ES-I3 (cell line): Measurements from ENCODE around the gene DOCK10.

Experiments
- H3K36me3 ChIP-seq: 2 replicates; pipeline ENCODE4 v1.6.1; 2013; ENCODE audit warnings: mild to moderate bottlenecking, low read length, control low read depth, moderate library complexity; ENCODE audit not compliant: insufficient read depth
- H3K4me1 ChIP-seq: 2 replicates; pipeline ENCODE4 v1.6.1; 2013; ENCODE audit warnings: mild to moderate bottlenecking, control low read depth, low read length; ENCODE audit not compliant: insufficient read depth
- H3K9ac ChIP-seq: 2 replicates; pipeline ENCODE4 v1.6.1; 2013; ENCODE audit warnings: low read depth, mild to moderate bottlenecking, low read length, moderate library complexity
- H3K9me3 ChIP-seq: 2 replicates; pipeline ENCODE4 v1.6.1; 2013; ENCODE audit warnings: mild to moderate bottlenecking, low read length, moderate library complexity; ENCODE audit not compliant: control insufficient read depth, insufficient read depth

The DOCK10 gene

DNA sequence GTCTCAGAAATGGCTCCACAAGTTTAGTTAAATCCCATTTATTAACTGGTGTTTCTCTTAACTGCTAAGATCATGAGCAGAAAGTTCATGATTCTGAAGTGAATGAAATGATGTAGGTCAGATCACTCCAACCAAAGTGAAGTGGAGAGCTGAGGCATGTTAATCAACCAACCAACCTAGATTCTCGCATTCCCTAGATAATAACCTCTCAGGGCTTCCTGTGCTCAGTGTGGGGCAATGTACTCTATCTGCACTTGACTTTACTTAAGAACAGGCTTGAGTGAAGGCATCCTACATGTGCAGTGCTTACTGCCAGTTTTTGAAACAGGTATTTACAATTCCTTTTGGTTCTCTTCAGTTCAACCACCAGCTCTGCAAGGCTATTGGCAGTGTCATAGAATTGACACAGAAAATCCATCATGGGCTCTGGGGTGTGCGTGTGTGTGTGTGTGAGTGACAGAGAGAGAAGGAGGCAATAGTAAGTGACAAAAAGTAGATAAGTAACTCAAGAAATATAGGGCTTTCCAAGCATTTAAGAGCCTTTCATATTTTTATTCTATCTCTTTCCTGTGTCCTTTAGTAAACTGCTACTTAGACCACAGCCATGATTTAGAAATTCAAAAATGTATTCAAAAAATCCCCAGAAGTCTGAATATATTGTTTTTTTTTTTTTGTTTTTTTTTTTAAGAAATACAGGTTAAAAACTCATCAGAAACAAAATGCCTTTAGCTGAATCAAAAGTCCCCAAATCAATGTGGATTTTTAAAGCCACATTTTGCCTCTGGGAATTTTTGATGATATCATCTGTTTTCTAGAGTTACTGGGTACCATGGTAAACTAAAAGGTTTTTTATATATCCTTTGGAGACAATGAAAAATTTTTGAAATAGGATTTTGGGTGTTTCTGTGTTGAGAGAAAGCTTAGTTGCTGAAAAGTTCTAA is 28.6 kb downstream of the DOCK10 start:
- Histone ChIP-seq H3K4me1 (peaks cover 5% of the 10 kb centered on the region; the same call in 1 of the 2 replicates), H3K9me3 (no peaks in the 10 kb centered on the region), H3K9ac (no peak overlapping the region), H3K36me3 (no peaks in the 10 kb centered on the region)

DNA sequence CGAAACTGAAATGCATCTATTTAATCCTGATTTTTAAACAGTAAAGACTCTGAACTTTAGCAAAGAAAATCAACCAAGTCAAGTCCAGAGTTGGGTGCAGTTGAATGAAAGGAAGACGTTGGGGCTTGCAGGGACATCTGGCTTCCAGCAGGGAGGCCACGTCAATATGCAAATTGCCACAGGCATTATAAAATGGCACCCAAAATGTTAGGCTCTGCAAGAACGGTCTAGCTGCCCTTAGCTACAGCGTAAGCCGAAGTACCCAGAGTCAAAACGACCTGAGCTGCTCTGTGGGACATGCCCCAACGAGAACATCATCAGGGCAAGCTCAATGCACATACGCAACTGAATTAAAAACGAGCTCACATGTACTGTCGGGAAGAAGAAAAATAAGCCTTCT is 30.7 kb downstream of the DOCK10 start:
- no peaks in the 10 kb centered on the region for H3K36me3 ChIP-seq
- H3K9ac ChIP-seq = no peak overlapping the region
- H3K4me1 ChIP-seq = peaks cover 5% of the 10 kb centered on the region; the same call in 1 of the 2 replicates
- no peaks in the 10 kb centered on the region for H3K9me3 ChIP-seq

DNA sequence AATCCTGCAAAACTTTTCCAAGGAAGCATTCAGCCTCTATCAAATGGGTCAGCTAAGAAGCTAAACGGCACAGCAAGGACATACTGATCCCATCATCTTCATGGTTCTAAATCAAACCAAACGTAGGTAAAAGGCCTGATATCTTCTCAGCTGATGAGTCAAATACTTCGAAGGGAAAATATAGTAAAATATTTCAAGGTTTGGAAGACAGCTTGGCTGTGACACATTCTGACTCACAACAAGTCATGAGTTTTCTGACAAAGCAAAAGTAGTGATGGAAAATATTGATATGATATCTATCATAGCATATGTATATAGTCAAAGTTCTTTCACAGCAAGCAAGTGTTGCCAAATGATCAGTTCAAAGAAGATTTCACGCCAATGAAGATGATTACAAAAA is 31.5 kb downstream of the DOCK10 start:
- no peaks in the 10 kb centered on the region for H3K9me3 ChIP-seq
- no peak overlapping the region for H3K9ac ChIP-seq
- peaks cover 5% of the 10 kb centered on the region; the same call in 1 of the 2 replicates for H3K4me1 ChIP-seq
- no peaks in the 10 kb centered on the region for H3K36me3 ChIP-seq

DNA sequence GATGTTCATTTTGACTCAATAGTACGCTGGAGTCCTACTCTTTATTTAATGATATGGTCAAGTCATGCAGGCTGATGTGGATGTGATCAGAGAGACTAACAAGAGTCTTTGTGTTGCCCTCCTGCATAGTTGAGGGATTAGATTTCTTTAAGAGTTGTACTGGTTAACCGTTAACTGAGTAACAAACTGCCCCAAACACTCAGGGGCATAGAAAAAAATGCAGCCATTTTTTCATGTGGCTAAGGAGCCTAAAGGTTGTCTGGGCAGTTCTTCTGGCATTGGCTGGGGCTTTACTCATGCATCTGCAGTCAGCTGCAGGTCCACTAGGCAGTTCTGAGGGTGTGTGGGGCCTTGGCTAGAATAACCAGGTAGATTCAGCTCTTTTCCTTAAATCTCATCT is 32.5 kb downstream of the DOCK10 start:
- no peak overlapping the region for H3K9ac ChIP-seq
- H3K4me1 ChIP-seq = peaks cover 5% of the 10 kb centered on the region; the same call in 1 of the 2 replicates
- no peaks in the 10 kb centered on the region for H3K9me3 ChIP-seq
- H3K36me3 ChIP-seq = no peaks in the 10 kb centered on the region

- no peaks in the 10 kb centered on the region for H3K36me3 ChIP-seq
- H3K9ac ChIP-seq = no peak overlapping the region
- H3K4me1 ChIP-seq = peaks cover 5% of the 10 kb centered on the region; the same call in 1 of the 2 replicates
Measured at GRCh38 chr2:225008935-225009334, 33.3 kb downstream of the DOCK10 start.

DNA sequence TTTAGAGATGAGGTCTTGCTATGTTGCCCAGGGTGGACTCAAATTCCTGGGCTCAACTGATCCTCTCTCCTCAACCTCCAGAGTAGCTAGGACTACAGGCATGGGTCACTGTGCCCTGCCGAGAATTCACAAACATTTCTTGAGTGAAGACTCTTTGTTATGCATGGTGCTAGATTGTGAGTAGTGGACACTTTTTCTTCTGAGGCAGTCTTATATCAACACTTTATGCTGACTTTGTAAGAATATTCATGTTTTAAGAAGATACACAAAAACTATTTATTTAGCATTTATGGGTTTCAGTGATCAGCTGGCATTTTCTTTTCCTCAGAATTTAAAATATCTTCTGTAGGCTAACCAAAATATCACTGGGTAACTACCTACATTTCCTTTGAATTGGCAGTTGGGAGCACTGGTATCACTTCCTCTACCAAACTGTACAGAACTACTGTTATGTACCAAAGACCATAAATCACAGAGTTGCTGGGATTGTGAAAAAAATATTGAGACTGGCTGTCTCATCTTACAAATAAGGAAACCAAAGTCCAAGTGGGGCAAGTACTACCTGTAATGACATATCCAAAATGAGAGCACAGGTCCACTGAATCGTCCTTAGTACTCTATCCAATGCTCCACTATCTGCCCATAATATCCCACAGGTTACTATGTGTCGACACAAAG is 34.0 kb downstream of the DOCK10 start:
- Histone ChIP-seq H3K36me3 (no peaks in the 10 kb centered on the region), H3K9ac (no peak overlapping the region), H3K9me3 (no peaks in the 10 kb centered on the region), H3K4me1 (peaks cover 5% of the 10 kb centered on the region; the same call in 1 of the 2 replicates)

More at GRCh38 chr2:225008935-225009334, 33.3 kb downstream of the DOCK10 start:
- H3K9me3 ChIP-seq = no peaks in the 10 kb centered on the region

DNA sequence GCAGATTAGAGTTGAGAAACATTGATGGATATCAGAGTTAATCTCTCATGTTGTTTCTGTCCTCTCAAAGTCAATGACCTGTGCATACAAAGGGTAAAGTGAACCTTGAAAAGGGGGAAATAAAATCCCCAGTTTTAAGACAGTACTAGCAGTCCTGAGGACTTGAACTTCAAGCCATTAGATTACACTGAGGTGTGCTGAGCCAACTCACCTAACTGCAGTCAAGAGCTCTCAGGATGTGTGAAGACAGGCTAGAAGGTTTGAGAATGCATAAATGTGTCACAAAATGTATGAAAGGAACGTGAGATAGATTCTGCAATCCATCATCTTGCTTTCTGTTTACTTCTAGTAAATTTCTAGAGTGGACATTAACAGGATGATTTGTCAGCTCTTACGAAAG is 35.5 kb downstream of the DOCK10 start:
- H3K36me3 ChIP-seq = no peaks in the 10 kb centered on the region
- peaks cover 5% of the 10 kb centered on the region; the same call in 1 of the 2 replicates for H3K4me1 ChIP-seq
- H3K9ac ChIP-seq = no peak overlapping the region
- H3K9me3 ChIP-seq = no peaks in the 10 kb centered on the region

GRCh38 chr2:225004597-225004996 is 37.7 kb downstream of the DOCK10 start:
- Histone ChIP-seq H3K9me3 (no peaks in the 10 kb centered on the region), H3K9ac (no peak overlapping the region), H3K4me1 (peaks cover 1% of the 10 kb centered on the region; the same call in 1 of the 2 replicates), H3K36me3 (no peaks in the 10 kb centered on the region)

DNA sequence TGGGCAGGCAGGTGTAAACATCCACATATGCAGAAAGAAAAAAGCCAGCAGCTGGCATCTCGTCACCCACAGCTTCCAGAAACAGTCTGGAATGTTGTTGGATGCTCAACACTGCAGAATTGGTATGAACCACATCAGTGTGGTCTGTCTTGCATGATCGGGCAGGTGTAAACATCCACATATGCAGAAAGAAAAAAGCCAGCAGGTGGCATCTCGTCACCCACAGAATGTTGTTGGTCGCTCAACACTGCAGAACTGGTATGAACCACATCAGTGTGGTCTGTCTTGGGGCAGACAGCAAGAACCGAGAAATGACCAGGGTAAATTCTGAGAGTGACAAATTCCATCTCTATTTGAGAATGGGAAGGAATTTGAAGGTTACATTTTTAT is 39.6 kb downstream of the DOCK10 start:
- Histone ChIP-seq H3K9me3 (no peaks in the 10 kb centered on the region), H3K9ac (no peak overlapping the region), H3K36me3 (no peaks in the 10 kb centered on the region), H3K4me1 (no peaks in the 10 kb centered on the region)

DNA sequence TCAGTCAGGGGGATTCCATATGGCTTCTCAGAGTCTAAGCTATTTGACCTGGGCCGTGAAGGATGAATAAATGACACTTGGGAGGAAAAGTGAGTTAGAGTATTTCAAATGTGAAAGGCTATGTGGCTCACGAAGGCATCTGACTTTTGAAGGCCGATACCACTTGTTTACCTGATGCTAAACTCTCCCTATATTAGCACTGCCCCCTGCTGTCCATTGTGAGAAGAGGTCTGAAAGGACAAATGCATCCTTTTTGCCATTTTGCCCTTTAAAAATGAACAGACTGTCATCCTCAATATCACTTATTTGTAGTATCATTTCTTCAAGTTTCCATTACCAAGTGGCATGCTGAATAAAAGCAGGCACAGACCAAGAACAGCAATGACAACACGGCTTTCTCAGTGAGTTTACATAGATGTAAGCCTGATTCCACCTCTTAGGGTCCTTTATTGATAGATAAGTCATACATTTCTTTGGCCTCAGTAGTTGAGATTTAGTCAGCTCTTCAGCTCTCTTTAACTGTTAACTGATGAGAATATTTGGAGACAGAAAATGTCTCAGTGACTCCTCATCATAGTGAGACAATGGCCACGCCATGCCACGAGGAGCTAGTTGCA is 40.1 kb downstream of the DOCK10 start:
- H3K9ac ChIP-seq = no peak overlapping the region
- no peaks in the 10 kb centered on the region for H3K36me3 ChIP-seq
- no peaks in the 10 kb centered on the region for H3K9me3 ChIP-seq
- no peaks in the 10 kb centered on the region for H3K4me1 ChIP-seq

GRCh38 chr2:224999754-225000153 is 42.5 kb downstream of the DOCK10 start:
- Histone ChIP-seq H3K9ac (no peak overlapping the region), H3K9me3 (no peaks in the 10 kb centered on the region), H3K4me1 (no peaks in the 10 kb centered on the region), H3K36me3 (no peaks in the 10 kb centered on the region)

GRCh38 chr2:224999321-224999720 is 42.9 kb downstream of the DOCK10 start:
- Histone ChIP-seq H3K9me3 (no peaks in the 10 kb centered on the region), H3K36me3 (no peaks in the 10 kb centered on the region), H3K9ac (no peak overlapping the region), H3K4me1 (no peaks in the 10 kb centered on the region)

GRCh38 chr2:224997802-224998201 is 44.5 kb downstream of the DOCK10 start:
- Histone ChIP-seq H3K9ac (no peak overlapping the region), H3K9me3 (no peaks in the 10 kb centered on the region), H3K4me1 (no peaks in the 10 kb centered on the region), H3K36me3 (no peaks in the 10 kb centered on the region)

- H3K4me1 ChIP-seq = no peaks in the 10 kb centered on the region
- H3K9me3 ChIP-seq = no peaks in the 10 kb centered on the region
- H3K9ac ChIP-seq = no peak overlapping the region
- H3K36me3 ChIP-seq = no peaks in the 10 kb centered on the region
Measured at GRCh38 chr2:224995419-224995818, 46.8 kb downstream of the DOCK10 start.
